IMR-90 (cell line): ENCODE measurements around the gene CYB5R3.
"Not testable (repeated sequence)": the region's sequence is repeated elsewhere in the genome, so short reads cannot be mapped to it uniquely, and the experiment has no call there.

Experiments
- POLR2A ChIP-seq: IDR thresholded peaks from 2 replicates; pipeline ENCODE4 v1.6.1; 2012; ENCODE audit warnings: mild to moderate bottlenecking, low read depth, low read length
- RAD21 ChIP-seq: IDR thresholded peaks from 2 replicates; pipeline ENCODE4 v1.6.1; 2012; ENCODE audit warnings: low read length, improper control_type of control experiment
- SMC3 ChIP-seq: fragments of 150-350 bp; IDR thresholded peaks from 2 replicates; pipeline ENCODE4 v1.6.1; 2016; ENCODE audit warnings: low read depth, mild to moderate bottlenecking, antibody characterized with exemption, low read length, moderate library complexity
- TF ChIP-seq, protein P1 (sequence below): conservative IDR thresholded peaks from 2 replicates; pipeline ENCODE4 v1.5.1; 2012; ENCODE audit warnings: mild to moderate bottlenecking, low read depth, low read length, improper control_type of control experiment
- TF ChIP-seq, protein P2 (sequence below): fragments of 150-350 bp; IDR thresholded peaks from 2 replicates; pipeline ENCODE4 v1.6.1; 2016; ENCODE audit warnings: low read depth, mild to moderate bottlenecking, low read length, moderate library complexity, borderline replicate concordance
- TF ChIP-seq, protein P3 (sequence below): fragments of 150-350 bp; IDR thresholded peaks from 2 replicates; pipeline ENCODE4 v1.6.1; 2017; ENCODE audit warnings: mild to moderate bottlenecking, antibody characterized with exemption, low read length, low read depth

DNA sequence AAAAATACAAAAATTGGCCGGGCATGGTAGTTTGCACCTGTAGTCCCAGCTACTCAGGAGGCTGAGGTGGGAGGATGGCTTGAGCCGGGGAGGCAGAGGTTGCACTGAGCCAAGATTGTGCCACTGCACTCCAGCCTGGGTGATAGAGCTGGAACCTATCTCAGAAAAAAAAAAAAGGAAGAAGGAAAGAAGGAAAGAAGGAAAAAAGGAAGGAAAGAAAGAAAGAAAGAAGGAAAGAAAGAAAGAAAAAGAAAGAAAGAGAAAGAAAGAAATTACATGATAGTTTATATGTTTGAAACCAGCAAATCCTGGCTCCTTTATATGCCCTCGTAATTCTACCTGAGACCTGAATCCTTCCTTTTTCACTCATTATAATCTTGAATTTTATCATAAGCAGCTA, 17.2 kb upstream of the CYB5R3 start:
- TF ChIP-seq, protein P1, sequence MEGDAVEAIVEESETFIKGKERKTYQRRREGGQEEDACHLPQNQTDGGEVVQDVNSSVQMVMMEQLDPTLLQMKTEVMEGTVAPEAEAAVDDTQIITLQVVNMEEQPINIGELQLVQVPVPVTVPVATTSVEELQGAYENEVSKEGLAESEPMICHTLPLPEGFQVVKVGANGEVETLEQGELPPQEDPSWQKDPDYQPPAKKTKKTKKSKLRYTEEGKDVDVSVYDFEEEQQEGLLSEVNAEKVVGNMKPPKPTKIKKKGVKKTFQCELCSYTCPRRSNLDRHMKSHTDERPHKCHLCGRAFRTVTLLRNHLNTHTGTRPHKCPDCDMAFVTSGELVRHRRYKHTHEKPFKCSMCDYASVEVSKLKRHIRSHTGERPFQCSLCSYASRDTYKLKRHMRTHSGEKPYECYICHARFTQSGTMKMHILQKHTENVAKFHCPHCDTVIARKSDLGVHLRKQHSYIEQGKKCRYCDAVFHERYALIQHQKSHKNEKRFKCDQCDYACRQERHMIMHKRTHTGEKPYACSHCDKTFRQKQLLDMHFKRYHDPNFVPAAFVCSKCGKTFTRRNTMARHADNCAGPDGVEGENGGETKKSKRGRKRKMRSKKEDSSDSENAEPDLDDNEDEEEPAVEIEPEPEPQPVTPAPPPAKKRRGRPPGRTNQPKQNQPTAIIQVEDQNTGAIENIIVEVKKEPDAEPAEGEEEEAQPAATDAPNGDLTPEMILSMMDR = not testable (repeated sequence)
- TF ChIP-seq POLR2A, SMC3, RAD21: not testable (repeated sequence)
- TF ChIP-seq, protein P2, sequence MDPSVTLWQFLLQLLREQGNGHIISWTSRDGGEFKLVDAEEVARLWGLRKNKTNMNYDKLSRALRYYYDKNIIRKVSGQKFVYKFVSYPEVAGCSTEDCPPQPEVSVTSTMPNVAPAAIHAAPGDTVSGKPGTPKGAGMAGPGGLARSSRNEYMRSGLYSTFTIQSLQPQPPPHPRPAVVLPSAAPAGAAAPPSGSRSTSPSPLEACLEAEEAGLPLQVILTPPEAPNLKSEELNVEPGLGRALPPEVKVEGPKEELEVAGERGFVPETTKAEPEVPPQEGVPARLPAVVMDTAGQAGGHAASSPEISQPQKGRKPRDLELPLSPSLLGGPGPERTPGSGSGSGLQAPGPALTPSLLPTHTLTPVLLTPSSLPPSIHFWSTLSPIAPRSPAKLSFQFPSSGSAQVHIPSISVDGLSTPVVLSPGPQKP = not testable (repeated sequence)
- TF ChIP-seq, protein P3, sequence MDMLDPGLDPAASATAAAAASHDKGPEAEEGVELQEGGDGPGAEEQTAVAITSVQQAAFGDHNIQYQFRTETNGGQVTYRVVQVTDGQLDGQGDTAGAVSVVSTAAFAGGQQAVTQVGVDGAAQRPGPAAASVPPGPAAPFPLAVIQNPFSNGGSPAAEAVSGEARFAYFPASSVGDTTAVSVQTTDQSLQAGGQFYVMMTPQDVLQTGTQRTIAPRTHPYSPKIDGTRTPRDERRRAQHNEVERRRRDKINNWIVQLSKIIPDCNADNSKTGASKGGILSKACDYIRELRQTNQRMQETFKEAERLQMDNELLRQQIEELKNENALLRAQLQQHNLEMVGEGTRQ = not testable (repeated sequence)
